ENCODE measurements around the gene MINDY4.

Gene MINDY4

DNA sequence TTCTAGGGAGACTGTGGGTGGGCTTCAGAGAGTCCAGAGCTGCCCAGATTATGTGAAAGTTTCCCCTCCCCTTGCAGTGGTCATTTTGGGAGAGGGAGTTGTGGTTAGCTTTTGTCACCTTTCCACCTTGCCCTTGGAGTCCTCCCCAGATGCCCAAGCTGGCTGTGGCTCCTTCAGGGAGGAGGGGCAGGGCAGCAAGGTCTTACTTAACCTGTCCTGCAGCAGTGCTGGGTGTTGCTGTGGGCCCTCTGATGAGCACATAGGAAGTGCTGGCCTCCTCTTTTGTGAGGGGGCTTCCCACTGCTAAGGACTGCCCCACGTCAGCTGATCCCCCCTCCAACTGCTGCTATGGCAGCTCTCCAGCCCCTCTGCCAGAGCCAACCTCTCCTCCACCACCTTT lies 122.8 kb downstream of the MINDY4 start:
- TF ChIP-seq, protein P1, sequence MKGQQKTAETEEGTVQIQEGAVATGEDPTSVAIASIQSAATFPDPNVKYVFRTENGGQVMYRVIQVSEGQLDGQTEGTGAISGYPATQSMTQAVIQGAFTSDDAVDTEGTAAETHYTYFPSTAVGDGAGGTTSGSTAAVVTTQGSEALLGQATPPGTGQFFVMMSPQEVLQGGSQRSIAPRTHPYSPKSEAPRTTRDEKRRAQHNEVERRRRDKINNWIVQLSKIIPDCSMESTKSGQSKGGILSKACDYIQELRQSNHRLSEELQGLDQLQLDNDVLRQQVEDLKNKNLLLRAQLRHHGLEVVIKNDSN (IDR thresholded peaks at IDR 0.05) = no peak
- TF ChIP-seq EP300 (IDR thresholded peaks at IDR 0.05; ENCODE audit: borderline replicate concordance) (no peak), RAD21 (IDR thresholded peaks at IDR 0.05; ENCODE audit: low read depth) (no peak), EGR1 (IDR thresholded peaks at IDR 0.05) (no peak)
- TF ChIP-seq, protein P2, sequence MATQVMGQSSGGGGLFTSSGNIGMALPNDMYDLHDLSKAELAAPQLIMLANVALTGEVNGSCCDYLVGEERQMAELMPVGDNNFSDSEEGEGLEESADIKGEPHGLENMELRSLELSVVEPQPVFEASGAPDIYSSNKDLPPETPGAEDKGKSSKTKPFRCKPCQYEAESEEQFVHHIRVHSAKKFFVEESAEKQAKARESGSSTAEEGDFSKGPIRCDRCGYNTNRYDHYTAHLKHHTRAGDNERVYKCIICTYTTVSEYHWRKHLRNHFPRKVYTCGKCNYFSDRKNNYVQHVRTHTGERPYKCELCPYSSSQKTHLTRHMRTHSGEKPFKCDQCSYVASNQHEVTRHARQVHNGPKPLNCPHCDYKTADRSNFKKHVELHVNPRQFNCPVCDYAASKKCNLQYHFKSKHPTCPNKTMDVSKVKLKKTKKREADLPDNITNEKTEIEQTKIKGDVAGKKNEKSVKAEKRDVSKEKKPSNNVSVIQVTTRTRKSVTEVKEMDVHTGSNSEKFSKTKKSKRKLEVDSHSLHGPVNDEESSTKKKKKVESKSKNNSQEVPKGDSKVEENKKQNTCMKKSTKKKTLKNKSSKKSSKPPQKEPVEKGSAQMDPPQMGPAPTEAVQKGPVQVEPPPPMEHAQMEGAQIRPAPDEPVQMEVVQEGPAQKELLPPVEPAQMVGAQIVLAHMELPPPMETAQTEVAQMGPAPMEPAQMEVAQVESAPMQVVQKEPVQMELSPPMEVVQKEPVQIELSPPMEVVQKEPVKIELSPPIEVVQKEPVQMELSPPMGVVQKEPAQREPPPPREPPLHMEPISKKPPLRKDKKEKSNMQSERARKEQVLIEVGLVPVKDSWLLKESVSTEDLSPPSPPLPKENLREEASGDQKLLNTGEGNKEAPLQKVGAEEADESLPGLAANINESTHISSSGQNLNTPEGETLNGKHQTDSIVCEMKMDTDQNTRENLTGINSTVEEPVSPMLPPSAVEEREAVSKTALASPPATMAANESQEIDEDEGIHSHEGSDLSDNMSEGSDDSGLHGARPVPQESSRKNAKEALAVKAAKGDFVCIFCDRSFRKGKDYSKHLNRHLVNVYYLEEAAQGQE (IDR thresholded peaks at IDR 0.05; ENCODE audit: low read depth) = no peak

DNA sequence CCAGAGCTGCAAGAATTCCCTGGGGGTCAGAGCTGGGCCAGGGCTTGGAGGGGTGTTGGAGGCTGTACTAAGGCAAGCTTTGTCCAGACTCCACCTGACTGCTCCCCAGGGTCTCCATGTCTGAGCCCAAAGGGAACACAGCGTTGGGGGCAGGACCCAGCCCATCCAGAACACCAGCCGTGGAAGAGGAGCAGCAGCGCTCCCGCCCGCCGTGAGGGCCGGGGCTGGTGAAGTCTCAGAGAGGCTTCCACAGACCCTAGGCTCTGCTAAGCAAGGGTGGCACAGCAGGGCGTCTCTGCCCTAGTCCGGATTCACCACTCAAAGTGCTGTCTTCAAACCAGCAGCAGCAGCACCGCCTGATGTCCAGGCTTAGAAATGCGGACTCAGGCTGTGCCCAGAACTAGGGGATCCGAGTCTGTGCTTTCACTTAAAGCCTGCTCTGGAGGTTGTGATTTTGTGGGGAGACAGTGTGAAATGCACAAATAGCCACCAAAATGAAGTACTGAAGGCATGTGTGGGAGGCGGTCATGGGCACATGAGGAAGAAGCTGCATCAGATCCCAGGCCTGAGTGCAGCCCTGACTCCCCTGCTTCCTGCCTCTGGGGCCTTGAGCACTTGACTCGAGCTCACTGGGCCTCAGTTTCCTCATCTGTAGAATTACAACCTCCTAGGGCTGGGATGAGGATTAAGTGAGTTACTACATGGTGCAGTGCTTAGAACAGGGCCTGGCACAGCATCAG lies 123.8 kb downstream of the MINDY4 start:
- TF ChIP-seq, protein P1 (IDR thresholded peaks at IDR 0.05) = no peak
- TF ChIP-seq, protein P3, sequence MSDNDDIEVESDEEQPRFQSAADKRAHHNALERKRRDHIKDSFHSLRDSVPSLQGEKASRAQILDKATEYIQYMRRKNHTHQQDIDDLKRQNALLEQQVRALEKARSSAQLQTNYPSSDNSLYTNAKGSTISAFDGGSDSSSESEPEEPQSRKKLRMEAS (IDR thresholded peaks at IDR 0.05) = no peak
- TF ChIP-seq EGR1 (IDR thresholded peaks at IDR 0.05) (no peak), ZBTB7A (IDR thresholded peaks at IDR 0.05; ENCODE audit: low read depth) (no peak), CREB1 (IDR thresholded peaks at IDR 0.05; ENCODE audit: low read depth) (no peak), EP300 (IDR thresholded peaks at IDR 0.05; ENCODE audit: borderline replicate concordance) (no peak), FOXM1 (IDR thresholded peaks at IDR 0.05; ENCODE audit: borderline replicate concordance, low read depth) (no peak), RAD21 (IDR thresholded peaks at IDR 0.05; ENCODE audit: low read depth) (no peak), CEBPB (IDR thresholded peaks at IDR 0.05) (no peak), TEAD4 (IDR thresholded peaks at IDR 0.05) (no peak), YY1 (IDR thresholded peaks at IDR 0.05; ENCODE audit: low read depth) (no peak), NFIC (IDR thresholded peaks at IDR 0.05) (no peak), TAF1 (IDR thresholded peaks at IDR 0.05; ENCODE audit: low read depth) (no peak), TCF12 (IDR thresholded peaks at IDR 0.05; ENCODE audit: low read depth) (no peak)
- TF ChIP-seq, protein P2 (IDR thresholded peaks at IDR 0.05; ENCODE audit: low read depth) = no peak

DNA sequence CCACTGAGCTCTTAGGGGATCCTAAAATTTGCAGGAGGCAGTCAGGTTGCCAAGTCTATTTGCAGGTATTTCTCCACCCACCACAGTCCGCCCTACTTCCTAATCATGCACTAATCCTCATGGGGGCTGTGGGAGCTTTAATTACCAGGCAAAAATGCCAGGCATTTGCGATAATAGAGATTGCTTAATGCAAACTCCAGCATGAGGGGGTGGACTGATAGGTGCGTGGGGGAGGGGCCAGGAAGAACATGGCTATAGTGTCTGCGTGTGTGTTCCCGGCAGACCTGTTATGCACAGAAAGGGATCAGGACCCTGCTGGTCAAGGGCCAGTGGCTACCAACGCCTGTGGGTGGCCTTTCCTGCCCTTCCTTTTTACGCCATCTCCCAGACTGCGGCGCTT lies 124.8 kb downstream of the MINDY4 start:
- TF ChIP-seq CREB1 (IDR thresholded peaks at IDR 0.05; ENCODE audit: low read depth) = no peak
- TF ChIP-seq TCF12 (IDR thresholded peaks at IDR 0.05; ENCODE audit: low read depth) = no peak
- TF ChIP-seq, protein P2 (IDR thresholded peaks at IDR 0.05; ENCODE audit: low read depth) = no peak

DNA sequence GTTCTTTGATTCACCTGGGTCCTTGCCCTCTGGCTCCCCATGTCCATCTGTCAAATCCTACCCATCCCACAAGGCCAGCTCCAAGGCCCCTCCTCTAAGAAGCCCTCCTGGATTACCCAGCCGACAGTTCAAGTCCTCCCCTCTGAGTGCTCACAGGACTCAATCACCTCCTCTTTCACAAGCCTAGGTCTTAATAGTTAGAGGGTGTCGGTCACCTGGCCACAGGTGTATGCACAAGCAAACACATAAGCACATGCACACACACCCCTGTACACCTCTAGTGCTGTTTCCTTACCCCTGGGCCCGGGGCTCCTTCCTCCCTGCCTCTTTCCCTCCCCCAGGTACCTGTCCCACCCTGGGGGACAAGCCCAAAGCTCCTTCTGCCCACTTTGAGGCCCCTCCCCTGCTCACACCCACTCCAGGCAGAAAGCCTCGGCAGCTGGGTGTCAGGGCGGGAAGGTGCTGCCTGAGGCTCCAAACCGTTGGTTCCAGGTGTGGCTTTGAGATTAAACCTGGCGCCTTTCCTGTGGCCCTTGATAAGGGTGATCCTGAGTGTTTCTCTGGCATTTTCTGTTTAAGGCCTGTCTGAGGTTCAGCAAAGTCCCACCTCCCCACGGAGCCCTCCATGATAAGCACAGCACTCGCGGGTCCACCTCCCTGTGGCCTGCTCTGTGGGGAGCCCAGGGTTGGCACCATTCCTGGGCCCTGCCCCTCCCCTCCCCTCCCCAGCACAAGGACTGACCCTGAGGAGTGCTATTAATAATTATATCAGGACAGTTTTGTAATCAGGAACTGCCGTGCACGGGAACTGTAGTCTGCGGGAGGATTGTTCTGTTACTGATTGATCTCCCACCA lies 125.8 kb downstream of the MINDY4 start:
- TF ChIP-seq FOXM1 (IDR thresholded peaks at IDR 0.05; ENCODE audit: borderline replicate concordance, low read depth) (no peak), NFIC (IDR thresholded peaks at IDR 0.05) (no peak), ZBTB7A (IDR thresholded peaks at IDR 0.05; ENCODE audit: low read depth) (no peak), YY1 (IDR thresholded peaks at IDR 0.05; ENCODE audit: low read depth) (no peak), CREB1 (IDR thresholded peaks at IDR 0.05; ENCODE audit: low read depth) (no peak), RAD21 (IDR thresholded peaks at IDR 0.05; ENCODE audit: low read depth) (no peak), EP300 (IDR thresholded peaks at IDR 0.05; ENCODE audit: borderline replicate concordance) (no peak), TCF12 (IDR thresholded peaks at IDR 0.05; ENCODE audit: low read depth) (no peak), TEAD4 (IDR thresholded peaks at IDR 0.05) (no peak), TAF1 (IDR thresholded peaks at IDR 0.05; ENCODE audit: low read depth) (no peak), CEBPB (IDR thresholded peaks at IDR 0.05) (no peak), EGR1 (IDR thresholded peaks at IDR 0.05) (no peak)
- TF ChIP-seq, protein P2 (IDR thresholded peaks at IDR 0.05; ENCODE audit: low read depth) = no peak
- TF ChIP-seq, protein P1 (IDR thresholded peaks at IDR 0.05) = no peak
- TF ChIP-seq, protein P3 (IDR thresholded peaks at IDR 0.05) = no peak
